ENCODE data around the gene STEAP3.

The STEAP3 gene

GRCh38 chr2:119234021-119235019 is 10.7 kb downstream of the STEAP3 start:
- peak; percentile 56 for TF ChIP-seq CTCF (IDR thresholded peaks at IDR 0.05; ENCODE audit: low read depth, low read length)
- DNase-seq (ENCODE audit: low read depth, low spot score): peak; percentile 32
- in situ Hi-C loops (cut with HindIII; ENCODE audit: low sequenced_read_pairs): no loop called here
- no peak overlapping the region for H3K4me3 ChIP-seq (ENCODE audit: low read depth, low read length)

GRCh38 chr2:119236796-119237195 is 13.2 kb downstream of the STEAP3 start:
- no peak for TF ChIP-seq CTCF (IDR thresholded peaks at IDR 0.05; ENCODE audit: low read depth, low read length)
- no peak for DNase-seq (ENCODE audit: low read depth, low spot score)
- in situ Hi-C loops (cut with HindIII; ENCODE audit: low sequenced_read_pairs): no loop called here
- H3K4me3 ChIP-seq (ENCODE audit: low read depth, low read length): no peak overlapping the region

- no peak overlapping the region for H3K4me3 ChIP-seq (ENCODE audit: low read depth, low read length)
- in situ Hi-C loops (cut with HindIII; ENCODE audit: low sequenced_read_pairs): no loop called here
- TF ChIP-seq CTCF (IDR thresholded peaks at IDR 0.05; ENCODE audit: low read depth, low read length): no peak
- DNase-seq (ENCODE audit: low read depth, low spot score): peak; percentile 79
These were observed 16.9 kb downstream of the STEAP3 start for GRCh38 chr2:119240311-119241204.

- DNase-seq (ENCODE audit: low read depth, low spot score): no peak
- in situ Hi-C loops (cut with HindIII; ENCODE audit: low sequenced_read_pairs): no loop called here
- TF ChIP-seq CTCF (IDR thresholded peaks at IDR 0.05; ENCODE audit: low read depth, low read length): no peak
- H3K4me3 ChIP-seq (ENCODE audit: low read depth, low read length): no peak overlapping the region
These were observed 17.5 kb downstream of the STEAP3 start for GRCh38 chr2:119241205-119241532.

- no peak for TF ChIP-seq CTCF (IDR thresholded peaks at IDR 0.05; ENCODE audit: low read depth, low read length)
- no peak for DNase-seq (ENCODE audit: low read depth, low spot score)
- H3K4me3 ChIP-seq (ENCODE audit: low read depth, low read length): no peak overlapping the region
- in situ Hi-C loops (cut with HindIII; ENCODE audit: low sequenced_read_pairs): no loop called here
These were observed 18.9 kb downstream of the STEAP3 start for GRCh38 chr2:119242276-119243119.

GRCh38 chr2:119243621-119244020 is 20.0 kb downstream of the STEAP3 start:
- no peak overlapping the region for H3K4me3 ChIP-seq (ENCODE audit: low read depth, low read length)
- DNase-seq (ENCODE audit: low read depth, low spot score): no peak
- in situ Hi-C loops (cut with HindIII; ENCODE audit: low sequenced_read_pairs): no loop called here
- TF ChIP-seq CTCF (IDR thresholded peaks at IDR 0.05; ENCODE audit: low read depth, low read length): no peak

All from astrocyte of the spinal cord (primary cell).